ENCODE measurements around the gene SLC25A47.

The SLC25A47 gene

GRCh38 chr14:100330388-100330931, 7.3 kb downstream of the SLC25A47 start:
- TF ChIP-seq, protein P1, sequence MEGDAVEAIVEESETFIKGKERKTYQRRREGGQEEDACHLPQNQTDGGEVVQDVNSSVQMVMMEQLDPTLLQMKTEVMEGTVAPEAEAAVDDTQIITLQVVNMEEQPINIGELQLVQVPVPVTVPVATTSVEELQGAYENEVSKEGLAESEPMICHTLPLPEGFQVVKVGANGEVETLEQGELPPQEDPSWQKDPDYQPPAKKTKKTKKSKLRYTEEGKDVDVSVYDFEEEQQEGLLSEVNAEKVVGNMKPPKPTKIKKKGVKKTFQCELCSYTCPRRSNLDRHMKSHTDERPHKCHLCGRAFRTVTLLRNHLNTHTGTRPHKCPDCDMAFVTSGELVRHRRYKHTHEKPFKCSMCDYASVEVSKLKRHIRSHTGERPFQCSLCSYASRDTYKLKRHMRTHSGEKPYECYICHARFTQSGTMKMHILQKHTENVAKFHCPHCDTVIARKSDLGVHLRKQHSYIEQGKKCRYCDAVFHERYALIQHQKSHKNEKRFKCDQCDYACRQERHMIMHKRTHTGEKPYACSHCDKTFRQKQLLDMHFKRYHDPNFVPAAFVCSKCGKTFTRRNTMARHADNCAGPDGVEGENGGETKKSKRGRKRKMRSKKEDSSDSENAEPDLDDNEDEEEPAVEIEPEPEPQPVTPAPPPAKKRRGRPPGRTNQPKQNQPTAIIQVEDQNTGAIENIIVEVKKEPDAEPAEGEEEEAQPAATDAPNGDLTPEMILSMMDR (conservative IDR thresholded peaks at IDR 0.05; ENCODE audit: low read depth, low read length) = no peak
- no peak for DNase-seq (ENCODE audit: low read depth)
- no peak overlapping the region for H3K4me3 ChIP-seq (ENCODE audit: low read depth, low read length)

- no peak for DNase-seq (ENCODE audit: low read depth)
- no peak overlapping the region for H3K4me3 ChIP-seq (ENCODE audit: low read depth, low read length)
- TF ChIP-seq, protein P1 (conservative IDR thresholded peaks at IDR 0.05; ENCODE audit: low read depth, low read length) = no peak
Measured at GRCh38 chr14:100332071-100332639, 9.0 kb downstream of the SLC25A47 start.

DNA sequence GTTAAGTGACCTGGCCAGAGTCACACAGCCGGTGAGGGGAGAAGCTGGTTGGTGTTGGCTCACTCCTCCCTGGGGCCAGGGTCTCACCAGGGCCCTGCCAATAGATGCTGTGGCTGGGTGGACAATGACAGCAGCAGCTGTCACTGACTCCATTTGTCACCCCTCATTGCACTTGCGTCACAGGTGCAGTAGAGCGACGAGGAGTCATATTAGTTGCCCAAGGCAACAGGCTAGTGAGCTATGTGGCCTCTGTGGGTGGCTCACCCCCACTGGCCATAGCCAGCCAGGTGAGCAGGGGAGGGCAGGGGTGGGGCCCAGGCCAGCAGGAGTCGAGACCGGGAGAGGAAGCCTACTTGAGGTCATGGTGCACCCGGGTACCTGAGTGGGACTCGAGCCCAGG, 9.7 kb downstream of the SLC25A47 start:
- no peak for DNase-seq (ENCODE audit: low read depth)
- TF ChIP-seq, protein P1 (conservative IDR thresholded peaks at IDR 0.05; ENCODE audit: low read depth, low read length) = no peak
- no peak overlapping the region for H3K4me3 ChIP-seq (ENCODE audit: low read depth, low read length)

DNA sequence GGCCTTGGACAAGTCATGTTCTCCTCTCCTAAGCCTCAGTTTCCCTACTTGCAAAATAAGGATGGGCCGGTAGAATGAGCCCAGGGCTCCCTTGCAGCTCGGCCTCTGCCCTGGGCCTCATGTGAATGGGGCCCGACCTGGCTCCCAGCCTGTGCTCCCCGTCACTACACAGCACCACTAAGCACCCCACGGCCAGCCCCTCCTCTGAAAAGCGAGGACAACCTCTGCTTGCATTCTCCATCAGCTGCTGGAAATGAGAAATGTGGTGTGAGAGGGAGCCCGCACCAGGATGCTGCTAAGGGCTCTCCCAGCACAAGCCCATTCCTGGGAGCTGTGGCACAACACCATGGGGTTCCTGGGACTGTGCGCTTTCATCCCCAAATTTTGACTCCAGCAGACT, 10.2 kb downstream of the SLC25A47 start:
- H3K4me3 ChIP-seq (ENCODE audit: low read depth, low read length) = no peak overlapping the region
- DNase-seq (ENCODE audit: low read depth) = no peak
- TF ChIP-seq, protein P1 (conservative IDR thresholded peaks at IDR 0.05; ENCODE audit: low read depth, low read length) = no peak

DNA sequence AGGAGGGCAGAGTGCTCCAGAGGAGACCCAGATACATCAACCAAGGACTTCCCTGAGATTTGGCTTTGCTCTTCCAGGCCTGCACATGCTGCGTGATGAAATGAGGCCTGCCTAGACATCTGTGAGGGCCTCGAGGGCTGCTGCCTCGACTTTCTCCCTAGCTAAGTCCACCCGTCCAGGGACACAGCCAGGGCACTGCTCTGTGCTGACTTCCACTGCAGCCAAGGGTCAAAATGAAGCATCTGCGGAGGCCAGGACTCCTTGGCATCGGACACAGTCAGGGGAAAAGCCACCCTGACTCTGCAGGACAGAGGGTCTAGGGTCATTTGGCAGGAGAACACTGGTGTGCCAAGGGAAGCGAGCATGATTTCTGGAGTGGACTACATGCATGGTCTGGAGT, 10.7 kb downstream of the SLC25A47 start:
- H3K4me3 ChIP-seq (ENCODE audit: low read depth, low read length) = no peak overlapping the region
- no peak for DNase-seq (ENCODE audit: low read depth)

DNA sequence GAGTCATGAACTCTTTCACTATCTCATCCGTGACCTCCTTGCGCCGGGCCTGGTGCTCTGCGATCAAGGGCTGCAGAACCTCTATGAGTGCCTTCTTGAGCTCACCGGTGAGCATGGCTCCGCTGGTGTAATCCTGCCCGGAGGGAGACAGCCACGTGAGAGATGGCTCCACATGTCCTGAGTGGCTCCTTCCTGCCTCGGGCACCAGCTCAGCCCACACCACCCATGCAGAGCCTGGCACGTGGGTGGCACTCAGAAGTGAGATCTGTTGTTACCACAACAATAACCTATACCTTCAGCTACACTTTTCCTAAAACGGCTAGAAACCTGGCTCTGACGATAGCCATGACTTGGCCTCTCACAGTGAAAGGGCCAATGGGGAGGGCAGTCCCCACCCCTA, 11.8 kb downstream of the SLC25A47 start:
- TF ChIP-seq, protein P1 (conservative IDR thresholded peaks at IDR 0.05; ENCODE audit: low read depth, low read length) = no peak

More for the DNA sequence above, 10.7 kb downstream of the SLC25A47 start:
- TF ChIP-seq, protein P1 (conservative IDR thresholded peaks at IDR 0.05; ENCODE audit: low read depth, low read length) = no peak

More for the DNA sequence above, 11.8 kb downstream of the SLC25A47 start:
- DNase-seq (ENCODE audit: low read depth) = no peak
- H3K4me3 ChIP-seq (ENCODE audit: low read depth, low read length) = no peak overlapping the region

Measured in choroid plexus epithelial cell (primary cell).